HG03139 (cell line): ENCODE measurements around the gene RPS16.
A peak's percentile ranks its signal among the peaks of the same experiment; 100 is the strongest.

Experiments used
- ATAC-seq: cut with Tn5 transposase; IDR thresholded peaks from one replicate; pipeline ENCODE4 v1.9.1; 2021; ENCODE audit not compliant: unreplicated experiment

Gene RPS16

GRCh38 chr19:39423258-39424086 is 12.3 kb downstream of the RPS16 start:
- no peak for ATAC-seq

- ATAC-seq, result no peak
Observed at GRCh38 chr19:39422020-39422419, 13.7 kb downstream of the RPS16 start.

DNA sequence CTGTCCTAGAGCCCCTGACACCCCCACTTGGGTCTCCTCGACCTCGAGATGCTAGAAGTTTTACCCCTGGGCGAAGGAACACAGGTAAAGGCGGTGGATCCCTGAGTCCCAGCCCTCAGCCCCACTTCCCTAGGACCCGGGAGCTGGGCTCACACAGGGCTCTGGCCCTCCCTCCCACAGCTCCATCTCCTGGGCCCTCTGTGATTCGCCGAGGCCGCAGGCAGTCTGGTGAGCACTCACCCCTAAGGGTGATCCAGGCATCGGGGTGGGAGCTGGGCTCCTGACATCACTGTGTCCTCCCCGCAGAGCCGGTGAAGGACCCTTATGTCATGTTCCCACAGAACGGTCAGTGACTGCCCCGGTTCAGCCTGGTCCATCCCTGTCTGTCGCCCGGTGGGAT is 15.0 kb downstream of the RPS16 start:
- no peak for ATAC-seq

DNA sequence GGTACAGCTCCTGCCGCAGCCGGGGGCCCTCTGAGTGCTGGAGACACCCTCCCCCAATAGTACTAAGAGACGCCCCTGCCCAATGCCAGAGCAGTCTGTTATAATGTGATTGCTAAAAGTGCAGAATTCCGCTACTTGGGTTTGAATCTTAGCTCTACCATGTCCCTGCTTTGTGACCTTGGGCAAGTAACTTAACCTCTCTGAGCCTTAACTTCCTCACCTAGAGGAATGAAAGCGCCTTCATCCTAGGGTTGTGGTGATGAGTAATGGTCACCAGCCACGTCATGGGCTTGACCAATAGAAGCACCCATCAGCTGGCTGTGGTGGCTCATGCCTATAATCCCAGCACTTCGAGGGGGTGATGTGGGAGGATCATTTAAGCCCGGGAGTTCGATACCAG is 16.7 kb downstream of the RPS16 start:
- ATAC-seq, result no peak

- ATAC-seq, result no peak
Observed at GRCh38 chr19:39417463-39418181, 18.1 kb downstream of the RPS16 start.

- no peak for ATAC-seq
Observed at GRCh38 chr19:39416152-39417120, 19.3 kb downstream of the RPS16 start.

DNA sequence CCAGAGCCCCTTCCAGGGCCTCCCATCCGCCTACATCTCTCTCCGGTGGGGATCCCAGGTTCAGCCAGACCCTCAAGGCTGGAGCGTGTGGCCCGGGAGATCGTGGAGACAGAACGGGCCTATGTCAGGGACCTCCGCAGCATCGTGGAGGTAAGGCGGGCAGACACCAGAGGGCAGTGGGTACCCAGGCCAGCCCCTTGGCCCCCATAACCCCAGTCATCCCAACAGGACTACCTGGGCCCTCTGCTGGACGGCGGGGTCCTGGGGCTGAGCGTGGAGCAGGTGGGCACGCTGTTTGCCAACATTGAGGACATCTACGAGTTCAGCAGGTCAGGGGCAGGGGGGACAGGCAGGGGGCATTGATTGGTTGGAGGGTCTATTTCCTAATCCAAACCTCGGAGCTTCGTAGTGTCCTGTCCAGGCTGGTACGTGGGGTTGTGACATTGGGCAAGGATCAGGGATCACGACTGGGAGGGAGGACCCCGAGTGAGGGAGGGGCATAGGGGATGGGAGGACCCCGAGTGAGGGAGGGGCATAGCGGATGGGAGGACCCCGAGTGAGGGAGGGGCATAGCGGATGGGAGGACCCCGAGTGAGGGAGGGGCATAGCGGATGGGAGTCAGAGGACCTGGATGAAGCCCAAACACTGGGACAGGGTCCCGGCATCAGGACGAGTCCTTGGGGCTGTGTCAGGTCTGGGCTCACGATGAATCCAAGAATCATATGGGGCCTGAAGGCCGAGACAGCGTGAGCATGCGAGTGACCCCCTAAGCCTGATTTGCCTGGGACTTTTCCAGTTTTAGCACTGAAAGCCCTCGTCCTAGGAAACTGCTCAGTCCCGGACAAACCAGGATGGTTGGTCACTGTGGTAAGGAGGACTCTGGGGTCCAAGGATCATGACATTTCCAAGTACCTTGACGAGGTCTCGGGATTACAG is 20.4 kb downstream of the RPS16 start:
- no peak for ATAC-seq

DNA sequence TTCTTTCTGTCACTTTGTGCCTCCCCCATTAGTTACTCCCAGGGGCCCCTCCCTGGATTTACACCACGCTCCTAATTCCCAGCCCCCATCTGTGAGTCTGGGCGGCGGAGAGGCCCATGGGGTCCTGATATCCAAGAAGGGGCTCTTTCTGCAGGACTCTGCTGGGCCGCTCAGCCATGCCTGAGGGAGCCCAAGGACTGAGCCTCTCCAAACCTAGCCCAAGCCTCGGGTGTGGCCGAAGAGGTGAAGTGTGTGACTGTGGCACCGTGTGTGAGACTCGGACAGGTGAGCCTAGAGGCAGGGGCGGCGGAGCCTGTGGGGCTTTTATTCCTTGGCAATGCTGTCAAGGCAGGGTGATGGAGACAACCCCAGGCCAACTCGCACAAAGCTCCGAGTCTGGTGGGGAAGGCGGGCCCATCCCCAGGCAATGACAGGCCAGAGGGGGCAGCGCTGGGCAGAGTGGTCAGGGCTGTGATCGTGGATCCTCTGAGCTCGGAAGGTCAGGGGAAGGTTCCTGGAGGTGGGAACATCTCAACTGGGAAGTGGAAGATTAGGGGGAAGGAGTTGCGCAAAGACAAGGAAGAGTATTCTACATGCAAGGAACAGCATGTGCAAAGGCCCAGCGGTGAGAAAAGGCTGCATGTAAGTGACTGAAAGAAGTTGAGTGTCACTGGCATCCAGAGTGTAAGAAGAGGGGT is 21.7 kb downstream of the RPS16 start:
- no peak for ATAC-seq

DNA sequence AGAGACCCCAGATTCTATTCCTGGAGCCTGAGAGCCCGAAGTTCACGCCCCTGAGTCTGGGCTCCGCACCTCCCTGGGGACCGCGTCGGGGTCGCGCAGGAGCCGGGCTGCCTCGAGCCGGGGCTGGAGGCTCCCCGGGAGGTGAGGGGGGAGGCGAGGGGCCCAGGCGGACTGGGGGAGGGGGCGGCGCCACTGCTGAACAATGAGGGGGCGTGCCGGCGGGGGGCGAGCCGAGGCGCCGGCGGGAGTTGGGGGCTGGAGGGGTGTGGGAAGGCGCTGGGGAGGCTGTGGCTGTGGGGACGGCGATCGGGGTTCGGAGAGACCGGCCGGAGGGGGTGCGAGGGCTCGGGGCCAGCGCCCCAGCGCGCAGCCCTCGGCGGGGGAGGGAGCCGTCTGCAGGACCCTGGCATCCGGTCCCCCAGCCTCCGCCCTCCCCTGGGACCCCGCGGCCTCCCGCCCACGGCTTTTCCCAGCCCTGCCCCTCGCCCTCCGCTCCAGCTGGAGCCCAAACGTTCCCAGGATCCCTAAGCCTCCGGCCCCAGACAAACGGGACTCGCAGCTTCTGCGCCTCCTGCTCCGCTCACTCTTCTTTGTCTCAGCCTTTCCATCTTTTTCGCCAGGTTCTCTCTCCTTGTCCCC is 22.4 kb downstream of the RPS16 start:
- ATAC-seq, result no peak

DNA sequence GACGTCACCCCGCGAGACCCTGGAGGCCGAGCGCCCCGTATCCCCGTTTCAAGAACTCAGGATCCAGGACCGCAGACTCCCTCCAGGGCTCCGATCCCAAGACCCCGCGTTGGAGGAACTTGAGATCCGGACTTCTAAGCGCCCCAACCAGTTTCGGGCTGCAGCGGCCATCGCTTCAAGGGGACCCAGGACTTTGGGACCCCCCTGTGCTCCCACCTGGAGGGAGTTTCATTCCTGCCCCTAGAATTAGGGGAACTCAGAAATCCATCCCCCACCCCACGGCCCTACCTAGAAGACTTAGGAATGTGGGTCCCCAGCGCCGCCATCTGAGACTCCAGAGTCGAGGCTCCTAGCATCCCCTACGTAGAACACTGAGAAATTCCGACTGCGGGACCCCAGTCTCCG is 22.9 kb downstream of the RPS16 start:
- no peak for ATAC-seq

GRCh38 chr19:39412100-39412866 is 23.5 kb downstream of the RPS16 start, which contains the start of gene PLEKHG2:
PLEKHG2 (plus strand) TSS chr19:39412669; CDS start chr19:39414087, 1,418 bp downstream.
- peak; percentile 47 for ATAC-seq

DNA sequence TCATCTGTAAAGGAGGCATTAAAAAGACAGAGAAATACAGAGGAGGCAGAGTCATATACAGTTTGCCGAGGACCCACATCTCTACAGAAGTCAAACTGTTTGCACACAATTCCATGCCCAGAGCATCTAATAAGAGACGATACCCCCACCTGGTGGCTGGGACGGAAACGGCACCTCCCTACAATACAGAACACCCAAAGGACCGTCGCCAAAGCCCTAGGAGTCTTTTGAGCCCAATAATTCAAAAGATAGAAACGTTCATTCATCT is 24.0 kb downstream of the RPS16 start:
- ATAC-seq, result peak; percentile 20

DNA sequence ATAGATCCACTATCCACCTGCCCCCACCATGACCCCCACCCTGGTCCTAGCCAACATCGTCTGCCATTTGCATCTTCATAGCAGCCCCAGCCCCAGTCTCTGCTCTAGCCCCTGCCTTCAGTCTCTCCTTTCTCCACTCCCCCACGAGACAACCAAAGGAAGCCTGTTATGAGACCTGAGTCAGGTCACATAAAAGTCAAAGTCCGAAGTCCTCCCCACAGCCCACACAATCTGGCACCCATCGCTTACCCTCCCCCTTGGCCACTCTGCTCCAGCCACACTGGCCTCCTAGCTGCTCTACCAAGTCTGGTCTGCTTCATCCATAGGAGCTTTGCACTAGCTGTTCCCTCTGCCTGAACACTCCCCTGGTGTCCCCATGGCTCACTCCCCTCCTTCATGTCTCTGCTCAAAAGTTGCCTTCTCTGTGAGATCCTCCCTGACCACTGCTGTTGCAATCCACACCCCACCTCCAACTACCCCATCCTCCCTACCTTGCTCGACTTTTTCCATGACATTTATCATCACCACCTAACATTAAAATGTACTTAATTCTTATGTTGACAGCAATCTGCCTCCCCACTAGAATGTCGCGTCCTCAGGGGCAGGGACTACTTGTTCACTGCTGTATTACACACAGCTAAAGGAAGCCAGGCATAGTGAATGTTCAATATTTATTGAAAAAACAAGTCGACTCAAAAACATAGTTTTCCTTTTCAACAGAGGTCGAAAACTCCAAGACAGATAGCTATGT is 24.5 kb downstream of the RPS16 start:
- ATAC-seq, result no peak

DNA sequence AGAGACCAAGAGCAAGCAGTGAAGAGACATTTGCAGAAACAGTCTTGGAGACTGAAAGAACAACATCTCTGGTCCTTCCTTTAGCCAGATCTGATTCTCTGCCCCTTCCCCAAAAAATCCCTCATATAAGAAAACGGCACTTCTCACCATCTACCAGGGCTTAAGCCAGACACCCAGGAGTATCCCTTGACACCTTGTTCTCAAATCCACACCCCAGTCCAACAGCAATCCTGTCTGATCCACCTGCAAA is 25.0 kb downstream of the RPS16 start:
- no peak for ATAC-seq

- ATAC-seq, result no peak
Observed at GRCh38 chr19:39410017-39410830, 25.5 kb downstream of the RPS16 start.

DNA sequence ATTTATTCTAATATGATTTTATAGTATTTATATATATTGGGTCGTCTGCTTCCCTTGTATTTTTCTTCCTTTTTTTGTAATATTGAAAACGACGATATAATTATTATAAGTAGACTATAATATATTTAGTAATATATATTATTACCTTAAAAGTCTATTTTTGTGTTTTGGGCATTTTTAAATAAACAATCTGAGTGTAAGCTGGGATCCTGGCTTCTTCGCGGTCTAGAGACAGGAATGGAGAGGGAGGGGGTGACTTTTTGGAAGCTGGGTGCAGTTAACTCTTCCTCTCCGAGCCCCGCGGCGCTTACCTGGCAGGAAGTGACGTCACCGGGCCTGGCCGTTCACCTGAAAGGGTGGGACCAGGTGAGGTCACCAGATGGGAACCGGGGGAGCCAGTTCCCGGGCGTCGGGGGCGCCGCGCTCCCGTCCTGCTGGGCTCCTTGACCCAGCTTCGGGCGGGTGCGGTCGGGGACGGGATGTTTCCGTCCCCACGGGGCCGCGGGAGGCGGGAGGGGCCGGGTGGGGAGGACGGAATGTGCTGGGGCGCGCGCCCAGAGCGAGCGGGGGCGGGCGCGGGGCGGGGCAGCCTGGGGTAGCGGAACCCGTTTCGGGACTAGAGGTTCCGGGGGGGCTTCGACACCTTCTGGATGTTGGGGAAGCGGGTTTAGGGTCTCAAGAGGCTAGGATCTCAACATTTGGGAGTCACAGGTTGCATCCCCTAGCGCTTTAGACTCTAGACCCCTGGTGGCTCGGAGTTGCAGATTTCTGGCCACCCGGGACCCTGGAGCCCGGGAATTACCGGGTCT is 26.3 kb downstream of the RPS16 start:
- ATAC-seq, result no peak
